ENCODE data around the gene USH1C.

Gene USH1C

DNA sequence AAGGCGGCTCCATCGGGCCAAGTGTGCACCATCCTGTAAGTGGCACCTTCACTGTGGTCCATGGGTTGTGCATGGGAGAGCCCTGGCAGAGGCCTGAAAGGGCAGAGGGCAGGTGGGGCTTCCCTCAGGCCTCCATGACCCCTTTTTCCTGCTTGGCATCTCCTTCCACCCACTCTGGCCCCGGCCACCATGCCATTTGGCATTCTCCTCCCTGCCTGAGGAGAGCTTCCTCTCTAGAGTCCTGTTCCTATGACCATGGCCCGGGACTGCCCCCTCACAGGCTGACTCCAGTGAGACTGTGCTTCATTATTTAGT is 7.8 kb upstream of the USH1C start:
- intact Hi-C loops (cut with DNase I): no loop called here
- no peak for DNase-seq

DNA sequence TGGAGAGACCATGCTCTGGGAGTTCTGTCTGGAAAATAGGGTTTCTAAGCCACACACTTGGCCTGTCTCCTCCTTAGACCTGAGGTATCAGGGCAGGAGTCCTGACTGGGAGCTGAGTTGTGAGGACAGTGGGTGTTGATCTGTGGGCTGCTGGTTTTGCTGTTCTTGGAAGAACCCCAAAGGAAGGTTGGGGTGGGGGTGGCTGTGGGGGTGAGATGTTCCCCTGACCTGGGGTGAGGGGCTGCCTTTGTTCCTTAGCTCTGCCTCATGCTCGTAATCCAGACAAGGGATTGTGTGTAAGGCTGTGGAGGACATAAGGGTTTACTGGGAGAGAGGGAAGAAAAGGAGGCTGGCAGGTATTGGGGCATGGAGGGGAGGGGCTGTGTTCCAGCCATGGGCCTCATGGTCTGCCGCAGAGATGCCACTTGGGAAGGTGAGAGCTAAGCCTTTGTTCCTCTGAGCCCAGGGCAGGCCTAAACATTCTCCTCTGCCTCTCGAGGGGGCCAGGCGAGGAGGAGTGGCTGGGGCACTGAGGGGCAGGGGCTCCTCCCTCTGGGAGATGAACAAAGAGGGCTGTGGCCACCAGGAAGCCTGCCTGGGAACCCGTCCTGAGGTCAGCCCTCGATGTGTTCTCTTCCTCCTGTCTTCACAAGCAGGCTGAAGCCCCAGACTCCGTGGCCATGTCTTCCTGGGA is 7.3 kb upstream of the USH1C start:
- intact Hi-C loops (cut with DNase I): no loop called here
- DNase-seq: peak in 1 of 42 donors; percentile 3

DNA sequence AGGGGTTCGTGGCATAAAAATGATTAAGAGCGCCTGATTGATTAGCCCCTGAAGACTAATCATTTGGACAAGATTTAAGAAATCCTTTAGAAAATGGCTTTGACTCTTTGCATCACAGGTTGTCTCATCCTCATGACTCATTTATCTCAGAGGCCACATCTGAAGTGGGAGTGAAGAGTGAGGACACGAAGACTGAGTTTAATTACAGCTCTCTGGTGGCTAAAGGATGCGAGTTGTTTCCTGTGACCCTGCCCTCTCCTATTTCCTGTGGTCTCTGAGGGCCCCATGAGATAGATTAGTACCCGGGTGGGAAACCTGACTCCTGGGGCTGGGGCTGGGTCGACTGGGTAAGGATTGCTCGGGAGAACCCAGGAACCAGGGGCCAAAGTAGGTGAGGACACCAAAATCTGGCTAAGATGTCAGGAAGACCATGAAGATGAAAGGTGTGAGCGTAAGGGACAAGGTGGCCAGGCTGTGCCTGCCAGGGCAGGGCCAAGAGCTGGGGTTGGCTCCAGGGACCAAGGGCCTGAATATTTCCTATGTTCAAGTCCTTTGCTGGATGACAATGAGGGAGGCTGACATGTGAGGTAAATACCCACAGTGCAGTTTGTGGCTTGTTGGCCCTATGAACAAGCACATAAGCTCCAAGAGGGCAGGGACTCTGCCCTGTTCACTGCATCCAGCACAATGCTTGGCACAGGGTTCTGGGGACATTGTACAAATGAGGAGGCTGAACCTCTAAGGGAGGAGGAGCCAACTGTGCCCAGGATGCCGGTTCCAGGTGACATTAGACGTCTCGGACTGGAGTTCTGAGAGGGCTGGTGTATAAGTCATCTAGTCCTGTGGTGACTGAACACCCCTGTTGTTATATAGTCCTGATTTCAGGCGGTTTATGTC is 6.5 kb upstream of the USH1C start:
- intact Hi-C loops (cut with DNase I): no loop called here
- DNase-seq: peak in 1 of 42 donors; percentile 3

DNA sequence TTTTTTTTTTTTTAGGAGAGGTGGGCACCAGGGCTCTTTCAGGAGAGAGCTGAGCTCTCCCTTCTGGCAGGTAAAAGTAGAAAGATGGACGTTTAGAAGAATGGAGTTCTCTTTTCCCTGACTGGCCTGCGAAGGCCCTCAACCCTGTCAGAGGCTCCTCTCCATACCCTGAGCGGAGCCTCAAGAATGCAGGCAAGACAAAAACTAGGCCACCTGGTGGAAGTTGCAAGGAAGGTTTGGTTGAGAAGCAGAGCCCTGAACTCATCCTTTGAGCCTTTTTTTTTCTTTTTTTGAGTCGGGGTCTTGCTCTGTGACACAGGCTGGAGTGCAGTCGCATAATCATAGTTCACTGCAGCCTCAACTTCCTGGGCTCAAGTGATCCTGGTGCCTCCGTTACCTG is 4.2 kb upstream of the USH1C start:
- no peak for DNase-seq

DNA sequence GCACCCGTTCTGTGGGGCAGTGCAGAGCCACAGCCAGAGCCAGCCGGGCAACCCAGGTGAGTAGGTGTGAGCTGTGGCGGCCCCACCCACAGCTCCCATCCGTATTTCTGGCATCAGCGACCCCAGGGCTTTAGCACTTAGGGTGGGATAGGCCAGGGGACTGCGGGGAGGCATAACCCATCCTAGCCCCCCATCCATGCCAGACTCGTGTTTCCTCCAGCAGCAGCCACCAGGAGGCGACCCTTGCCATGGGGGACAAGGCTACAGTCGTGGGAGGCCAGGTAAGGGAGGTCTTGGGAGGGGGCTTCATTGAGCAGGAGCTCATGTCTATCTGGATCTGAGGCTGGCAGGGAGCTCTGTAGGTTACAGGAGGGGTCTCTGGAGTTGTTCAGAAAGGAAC is 3.7 kb upstream of the USH1C start:
- intact Hi-C loops (cut with DNase I): no loop called here
- DNase-seq: peak in 1 of 42 donors; percentile 8

More for the DNA sequence above, 4.2 kb upstream of the USH1C start:
- intact Hi-C loops (cut with DNase I): no loop called here

DNA sequence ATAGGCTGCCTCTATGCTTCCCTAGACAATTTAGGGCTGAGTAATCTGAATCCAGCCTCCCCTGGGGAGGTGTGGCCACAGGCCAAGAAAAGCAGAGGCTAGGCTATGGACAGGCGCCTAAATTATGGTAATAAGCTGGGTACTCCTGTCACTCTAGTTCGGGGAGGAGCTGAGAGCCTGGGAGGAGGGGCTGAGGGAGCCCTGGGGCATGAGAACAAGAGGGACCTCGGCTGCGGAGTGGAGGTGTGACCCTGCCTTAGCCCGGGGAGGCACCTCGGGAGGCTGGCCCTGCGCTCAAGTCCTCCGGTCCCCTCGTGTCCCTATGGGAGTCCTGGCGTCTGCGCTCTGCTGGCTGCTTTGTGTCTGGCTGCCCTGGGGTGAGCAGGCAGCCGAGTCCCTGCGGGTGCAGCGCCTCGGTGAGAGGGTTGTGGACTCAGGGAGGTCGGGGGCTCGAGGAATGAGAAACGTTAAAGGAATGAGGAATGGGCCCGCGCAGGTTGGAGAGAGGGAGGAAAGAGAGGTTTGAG is 2.9 kb upstream of the USH1C start, which contains the start of gene OTOG:
TSS of gene OTOG (plus strand) at position 209 of the 527 bp plus-strand sequence. CDS start at position 323, 114 bp downstream.
- DNase-seq: peak in 1 of 42 donors; percentile 14
- intact Hi-C loops (cut with DNase I): no loop called here

DNA sequence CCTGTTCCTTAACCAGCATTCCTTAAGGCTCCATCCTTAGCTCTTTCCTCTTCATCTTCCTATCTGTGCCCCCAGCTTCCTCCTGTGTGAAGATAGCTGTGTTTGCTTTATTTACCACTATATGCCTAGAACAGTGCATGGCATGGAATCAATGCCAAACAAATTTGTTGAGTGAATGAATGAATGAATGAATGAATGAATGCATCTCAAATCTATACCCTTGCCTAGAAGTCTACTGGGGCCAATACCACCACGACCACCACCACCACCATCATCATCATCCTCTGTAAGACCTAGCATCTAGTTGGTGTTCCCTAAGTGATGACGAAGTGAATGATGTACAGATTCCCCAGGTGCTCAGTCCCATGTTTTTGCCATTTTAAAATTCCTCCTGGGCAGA is 2.0 kb upstream of the USH1C start:
- no peak for DNase-seq
- intact Hi-C loops (cut with DNase I): no loop called here

DNA sequence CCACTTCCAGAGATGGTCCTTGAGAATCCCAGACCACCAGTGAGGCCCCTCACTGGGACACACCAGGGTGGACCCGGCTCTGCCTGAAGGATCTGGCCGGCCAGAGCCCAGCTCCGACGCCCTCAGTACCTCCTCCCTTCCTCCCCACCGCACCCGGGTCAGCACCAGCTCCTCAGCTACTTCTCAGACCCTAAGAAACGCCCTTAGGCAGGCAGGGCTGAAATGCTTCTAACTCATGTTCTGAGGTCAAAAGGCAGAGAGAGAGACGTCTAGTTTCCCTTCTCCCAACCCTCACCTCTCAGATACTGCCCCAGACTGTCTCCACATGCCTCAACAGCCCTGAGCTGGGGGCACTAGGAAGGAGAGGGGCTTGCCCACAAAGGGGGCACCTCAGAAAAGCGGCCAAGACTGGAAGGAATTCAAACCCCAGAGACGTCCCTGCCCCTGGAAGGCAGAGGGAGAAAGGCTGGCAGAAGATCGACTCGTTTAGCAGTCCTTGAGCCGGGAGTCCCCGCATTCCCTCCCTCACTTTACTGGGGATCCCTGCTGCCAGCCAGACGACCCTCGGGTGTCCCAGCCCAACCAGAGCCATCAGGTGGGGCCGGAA is 539 bp downstream of the USH1C start:
- DNase-seq: peak in 2 of 42 donors; percentile 10 to 27
- intact Hi-C loops (cut with DNase I): no loop called here

DNA sequence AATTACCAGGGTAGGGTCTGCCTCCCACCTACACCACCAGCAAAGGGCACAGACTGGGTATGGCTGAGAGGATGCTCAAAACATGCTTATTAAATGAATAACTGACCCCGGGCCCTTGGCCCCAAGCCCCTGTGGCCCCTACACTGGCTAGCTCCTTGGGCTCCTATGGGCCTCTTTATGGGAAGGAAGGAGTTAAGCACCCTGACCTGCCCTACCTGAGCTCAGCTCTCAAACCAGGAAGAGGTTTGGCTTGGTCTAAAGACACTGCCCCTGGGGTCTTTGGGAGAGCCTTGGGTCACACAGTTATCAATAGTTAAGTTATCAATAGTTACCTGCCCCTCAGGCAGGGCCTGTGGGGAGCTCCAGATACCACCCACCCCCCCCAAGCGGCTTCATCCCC is 1.2 kb downstream of the USH1C start:
- no peak for DNase-seq
- intact Hi-C loops (cut with DNase I): no loop called here

DNA sequence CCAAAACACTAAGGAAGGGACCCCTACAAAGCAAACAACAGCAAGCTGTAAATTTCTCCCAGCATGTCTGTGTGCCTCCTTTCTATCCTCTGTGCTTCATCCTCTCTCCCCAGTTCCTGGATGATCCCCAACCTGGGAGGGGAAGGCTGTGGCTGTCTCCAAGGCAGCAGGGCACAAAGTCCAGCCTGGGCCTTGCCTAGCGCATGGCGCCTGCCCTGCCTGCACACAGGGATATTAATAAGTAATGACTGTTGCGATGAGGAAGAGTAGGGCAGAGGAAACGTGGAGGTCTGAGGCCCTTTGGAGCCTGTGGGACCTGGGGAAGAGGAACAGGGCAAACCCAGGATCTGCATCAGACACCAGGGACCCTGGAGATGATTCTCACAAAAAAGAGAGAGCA is 2.0 kb downstream of the USH1C start:
- intact Hi-C loops (cut with DNase I): no loop called here
- DNase-seq: peak in 4 of 42 donors; percentile 12 to 41 (median 28)

DNA sequence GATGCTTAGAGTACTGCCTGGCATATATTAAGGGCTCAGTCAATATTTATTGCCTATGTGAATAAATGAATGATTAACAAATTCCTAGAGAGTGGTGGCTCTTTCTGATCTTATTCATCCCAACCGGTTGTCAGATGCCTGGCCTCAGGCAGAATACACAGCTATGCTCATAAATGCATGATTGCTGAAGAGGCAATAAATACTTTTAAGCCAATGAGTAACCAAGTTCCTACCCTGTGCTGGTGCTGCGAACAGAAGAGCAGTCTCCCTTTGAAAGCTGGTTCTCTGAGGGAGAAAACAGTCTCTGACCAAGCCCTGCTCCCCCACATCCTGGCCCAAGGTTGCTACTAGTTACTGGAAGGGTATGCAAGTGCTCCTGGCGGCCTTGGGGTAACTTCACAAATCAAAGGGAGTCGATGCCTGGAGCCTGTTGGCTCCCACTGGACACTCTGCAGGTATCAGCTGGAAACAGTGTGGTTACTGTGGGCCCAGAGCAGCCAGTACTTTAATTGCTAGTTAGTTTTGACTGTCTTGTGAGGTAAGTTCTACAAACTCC is 2.8 kb downstream of the USH1C start:
- intact Hi-C loops (cut with DNase I): no loop called here
- DNase-seq: peak in 1 of 42 donors; percentile 17

DNA sequence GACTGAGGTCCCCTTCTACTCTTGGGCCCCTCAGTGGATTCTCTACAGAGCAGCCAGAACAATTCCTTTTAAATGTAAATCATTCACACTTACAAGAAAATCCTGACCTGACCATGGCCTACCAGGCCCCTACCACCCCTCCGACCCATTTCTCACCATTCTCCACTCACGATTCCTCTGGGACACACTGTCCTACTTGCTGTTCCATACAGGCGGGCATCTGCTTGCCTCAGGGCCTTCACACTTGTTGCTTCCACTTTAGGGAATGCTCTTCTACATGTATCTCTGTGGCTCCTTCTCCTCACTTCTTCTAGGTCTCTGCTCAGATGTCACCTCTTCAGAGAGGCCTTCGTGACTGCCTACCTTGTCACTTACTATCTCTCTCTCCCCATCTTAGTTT is 3.4 kb downstream of the USH1C start:
- DNase-seq: peak in 1 of 42 donors; percentile 3
- intact Hi-C loops (cut with DNase I): no loop called here

DNA sequence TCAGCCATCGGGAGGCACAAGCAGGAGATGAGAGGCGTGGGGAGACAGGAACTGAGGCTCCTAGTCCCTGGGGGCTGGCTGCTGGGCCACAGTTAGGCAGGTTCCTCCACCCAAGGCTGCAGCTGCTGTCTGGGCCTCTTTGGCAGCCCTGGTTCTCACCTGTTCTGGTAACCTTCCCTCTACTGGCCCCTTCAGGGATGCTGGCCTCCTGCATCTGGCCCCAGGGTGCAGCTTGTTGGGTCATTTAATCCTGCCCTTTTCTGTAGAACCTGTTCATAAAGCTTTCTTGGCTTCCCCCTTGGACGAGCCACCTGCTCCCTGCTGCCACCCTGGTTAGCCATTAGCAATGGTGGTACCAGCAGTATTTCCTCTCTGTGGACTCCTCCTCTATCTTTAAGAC is 5.5 kb downstream of the USH1C start:
- DNase-seq: no peak
- intact Hi-C loops (cut with DNase I): no loop called here

DNA sequence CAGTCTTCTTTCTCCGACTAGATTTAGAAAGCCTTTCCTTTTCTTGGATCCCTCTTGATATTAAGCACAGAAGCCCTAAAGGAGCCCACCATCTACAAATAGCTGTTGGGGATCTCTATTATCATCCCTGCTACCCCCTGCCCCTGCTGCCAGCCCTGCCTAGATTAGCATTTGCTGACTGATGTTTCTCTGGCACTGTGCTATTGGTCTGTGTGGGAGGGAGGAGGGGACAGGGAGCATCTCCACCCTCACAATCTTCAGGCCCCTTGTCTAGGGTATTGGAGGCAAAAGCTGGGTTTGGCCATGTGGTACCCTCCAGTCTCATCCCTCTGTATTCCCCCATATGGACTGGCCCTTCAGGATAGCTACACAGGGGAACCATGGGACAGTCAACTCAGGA is 6.2 kb downstream of the USH1C start:
- intact Hi-C loops (cut with DNase I): no loop called here
- no peak for DNase-seq

DNA sequence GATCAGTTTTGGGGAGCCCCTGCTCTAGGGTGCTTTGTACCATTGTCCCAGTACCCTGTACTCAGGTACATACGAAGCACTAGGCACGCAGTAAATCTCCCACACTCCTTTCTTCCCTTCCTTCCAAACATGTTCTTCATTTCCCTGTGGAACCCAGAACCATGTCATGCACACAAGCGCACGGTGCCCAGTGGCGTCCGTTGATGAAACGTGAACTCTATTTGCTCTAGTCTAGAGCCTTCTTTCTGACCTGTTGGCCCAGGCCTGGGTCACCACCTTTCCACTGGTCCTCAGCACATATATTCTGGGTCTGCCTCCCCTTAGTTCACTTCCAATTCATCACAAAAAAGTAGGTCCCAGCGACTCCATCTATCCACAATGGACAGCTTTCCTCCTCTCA is 7.0 kb downstream of the USH1C start:
- DNase-seq: no peak
- intact Hi-C loops (cut with DNase I): no loop called here

DNA sequence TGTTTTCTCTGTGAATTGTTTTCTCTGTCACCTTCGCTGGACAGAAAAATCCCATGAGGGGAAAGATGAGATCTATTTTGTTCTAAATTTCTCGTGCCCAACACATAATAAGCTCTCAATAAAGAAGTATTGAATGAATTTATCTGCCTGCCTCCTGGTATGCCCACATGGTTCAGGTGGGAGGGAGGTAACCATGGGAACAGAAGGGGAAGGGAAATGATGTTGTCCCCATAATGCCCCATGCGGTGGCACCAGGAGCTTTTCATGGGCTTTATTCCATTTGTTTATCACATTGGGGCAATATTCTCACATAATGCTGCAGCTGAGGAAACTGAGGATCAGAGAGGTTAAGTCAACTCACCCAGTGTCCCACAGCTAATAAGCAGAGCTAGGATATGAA is 8.7 kb downstream of the USH1C start:
- DNase-seq: peak in 15 of 42 donors; percentile 18 to 69 (median 46)
- intact Hi-C loops (cut with DNase I): no loop called here

DNA sequence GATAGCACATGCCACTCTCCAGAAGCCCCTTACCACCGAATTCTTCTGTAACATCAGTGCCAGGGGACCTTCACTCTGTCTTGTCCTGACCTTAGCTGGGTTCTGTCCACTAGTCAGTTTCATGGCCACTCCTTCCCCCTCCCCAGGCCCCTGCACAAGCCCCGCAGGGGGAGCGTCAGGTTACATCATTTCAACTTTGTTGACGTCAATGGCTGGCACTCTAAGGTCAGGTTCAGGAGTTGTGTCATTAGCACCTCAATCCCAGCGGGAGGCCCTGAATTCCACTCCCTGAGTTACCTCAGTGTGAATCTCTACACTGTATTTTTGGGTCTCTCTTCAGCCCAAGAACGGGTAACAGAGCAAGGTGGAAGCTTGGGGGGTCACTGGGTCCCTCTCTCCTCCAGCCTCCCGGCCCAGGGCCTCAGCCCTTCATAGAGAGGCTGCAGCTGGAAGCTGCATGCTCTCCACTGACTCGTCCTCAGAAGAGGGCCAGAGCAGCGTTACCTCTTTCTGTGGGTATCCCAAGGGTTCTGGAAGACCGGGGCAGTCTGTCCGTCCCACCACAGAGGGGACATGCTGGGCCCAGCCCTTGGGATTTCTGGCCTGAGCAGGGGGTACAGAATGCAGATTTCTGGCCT is 10.3 kb downstream of the USH1C start:
- intact Hi-C loops (cut with DNase I): no loop called here
- DNase-seq: no peak

DNA sequence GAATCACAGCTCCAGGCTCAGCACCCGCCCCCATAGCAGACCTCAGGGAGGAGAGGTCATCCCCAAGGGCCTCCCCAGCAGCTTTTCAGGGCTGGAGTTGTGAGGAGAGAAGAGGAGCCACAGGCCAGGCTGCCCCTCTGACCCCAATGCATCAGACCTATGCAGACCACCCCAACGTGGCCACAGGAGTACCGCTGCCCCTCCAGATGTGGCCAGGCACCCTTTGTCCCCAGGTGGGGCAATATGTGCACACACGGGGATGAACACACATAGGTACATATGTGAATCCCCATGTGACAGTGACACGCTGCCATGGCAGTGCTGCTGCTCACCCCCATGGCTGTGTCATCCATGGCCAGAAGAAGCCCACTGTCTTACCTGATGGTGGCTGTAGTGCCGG is 10.9 kb downstream of the USH1C start:
- intact Hi-C loops (cut with DNase I): no loop called here
- no peak for DNase-seq

DNA sequence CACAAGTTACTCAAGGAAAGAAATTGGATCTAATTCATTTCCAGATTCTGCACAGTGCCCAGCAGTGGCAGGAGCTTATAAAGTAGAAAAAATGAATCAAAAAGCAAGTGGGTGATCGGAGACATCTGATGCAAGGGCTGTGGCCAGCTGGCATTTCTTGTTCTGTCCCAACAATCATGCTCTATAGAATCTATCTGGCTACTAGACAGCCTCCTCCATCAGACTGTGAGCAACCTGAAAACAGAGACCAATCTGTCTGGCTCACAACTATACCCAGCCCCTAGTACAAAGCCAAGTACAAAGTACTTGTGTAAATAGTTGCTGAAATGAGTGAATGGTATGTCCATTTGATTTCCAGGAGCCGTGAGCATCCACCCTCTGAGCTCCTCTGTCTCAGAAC is 11.4 kb downstream of the USH1C start:
- no peak for DNase-seq
- intact Hi-C loops (cut with DNase I): no loop called here
